GM19240 (cell line): ENCODE measurements around the gene MRGPRD.

Experiments
- DNase-seq: peaks from one replicate; pipeline ENCODE4 v3.0.0; 2011; ENCODE audit warnings: low spot score; ENCODE audit not compliant: insufficient read length

Gene MRGPRD

GRCh38 chr11:68969386-68969785, 11.4 kb downstream of the MRGPRD start:
- no peak for DNase-seq

DNA sequence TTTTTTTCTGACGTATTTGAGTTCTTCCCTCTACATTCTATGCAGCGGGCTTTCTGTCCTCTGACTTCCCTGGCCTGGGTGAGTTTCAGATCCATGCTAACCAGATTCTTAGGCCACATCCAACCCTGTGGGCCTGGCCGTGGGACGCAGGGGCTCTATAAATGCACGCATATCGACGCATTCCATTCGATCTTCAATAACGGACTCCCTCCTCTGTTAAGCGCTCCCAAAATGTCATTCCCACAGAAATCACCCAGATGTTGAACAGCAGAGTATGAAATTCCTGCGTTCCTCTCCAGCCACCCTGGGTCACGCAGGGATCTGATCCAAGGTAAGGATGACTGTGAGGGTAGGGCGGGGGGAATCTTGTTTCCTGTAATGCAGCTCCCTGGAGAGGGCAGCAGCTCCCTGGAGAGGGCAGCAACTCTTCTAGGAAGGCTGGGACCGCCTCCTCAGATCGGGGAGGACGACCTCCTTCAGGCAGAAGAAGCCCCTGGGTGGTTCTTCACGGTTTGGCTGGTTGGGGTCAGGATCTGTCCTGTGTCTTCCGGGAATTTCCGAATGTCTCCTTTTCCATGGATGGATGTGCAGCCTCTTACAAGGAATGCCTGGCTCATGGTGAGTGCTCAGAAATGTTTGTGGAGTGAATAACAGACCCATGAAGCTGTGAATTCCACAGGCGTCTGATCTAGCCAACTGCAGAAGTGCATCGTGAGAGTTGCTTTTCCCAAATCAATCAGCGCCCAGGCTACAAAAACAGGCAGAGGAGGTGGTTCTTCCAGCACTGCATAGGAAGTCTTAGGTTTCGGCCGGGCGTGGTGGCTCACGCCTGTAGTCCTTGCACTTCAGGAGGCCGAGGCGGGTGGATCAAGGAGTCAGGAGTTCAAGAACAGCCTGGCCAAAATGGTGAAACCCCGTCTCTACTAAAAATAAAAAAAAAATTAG, 12.2 kb downstream of the MRGPRD start:
- DNase-seq = no peak

DNA sequence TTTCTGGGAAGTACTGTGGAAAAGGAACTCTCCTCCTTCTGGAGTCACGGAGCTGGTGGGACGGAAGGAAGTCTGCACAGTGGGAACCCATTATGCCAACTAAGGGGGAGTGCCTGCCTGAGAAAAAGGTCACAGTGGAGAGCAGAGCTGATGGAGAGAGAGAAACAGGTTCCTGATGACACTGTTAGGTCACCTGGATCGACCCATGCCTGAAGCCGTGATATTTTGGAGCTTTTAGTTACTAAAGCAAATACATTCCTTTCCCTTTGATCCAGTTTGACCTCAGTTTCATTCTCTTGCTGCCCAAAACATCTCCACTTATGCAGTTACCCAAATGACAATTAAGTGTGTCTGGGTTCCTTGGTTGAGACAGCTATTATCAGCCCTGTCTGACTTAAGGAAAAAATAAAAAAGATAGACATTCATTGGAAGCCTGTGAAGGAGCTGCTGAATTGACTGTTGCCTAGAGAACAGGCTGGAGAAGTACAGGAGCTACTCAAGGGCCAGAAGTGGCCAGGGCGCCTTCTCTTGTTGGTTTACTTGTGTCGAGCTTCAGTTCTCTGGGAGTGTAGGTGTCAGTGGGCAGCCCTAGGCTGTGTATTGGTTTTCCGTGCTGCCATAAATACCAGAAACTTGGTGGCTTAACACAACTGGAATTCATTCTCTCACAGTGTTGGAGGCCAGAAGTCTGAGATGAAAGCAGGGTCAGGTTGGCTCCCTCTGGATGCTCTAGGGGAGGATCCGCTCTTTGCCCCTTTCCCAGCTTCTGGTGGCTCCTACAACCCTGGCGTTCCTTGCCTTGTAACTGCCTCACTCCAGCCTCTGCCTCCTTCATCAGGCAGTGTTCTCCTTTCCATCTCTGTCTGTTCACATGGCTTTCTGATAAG, 13.6 kb downstream of the MRGPRD start:
- DNase-seq = no peak

DNA sequence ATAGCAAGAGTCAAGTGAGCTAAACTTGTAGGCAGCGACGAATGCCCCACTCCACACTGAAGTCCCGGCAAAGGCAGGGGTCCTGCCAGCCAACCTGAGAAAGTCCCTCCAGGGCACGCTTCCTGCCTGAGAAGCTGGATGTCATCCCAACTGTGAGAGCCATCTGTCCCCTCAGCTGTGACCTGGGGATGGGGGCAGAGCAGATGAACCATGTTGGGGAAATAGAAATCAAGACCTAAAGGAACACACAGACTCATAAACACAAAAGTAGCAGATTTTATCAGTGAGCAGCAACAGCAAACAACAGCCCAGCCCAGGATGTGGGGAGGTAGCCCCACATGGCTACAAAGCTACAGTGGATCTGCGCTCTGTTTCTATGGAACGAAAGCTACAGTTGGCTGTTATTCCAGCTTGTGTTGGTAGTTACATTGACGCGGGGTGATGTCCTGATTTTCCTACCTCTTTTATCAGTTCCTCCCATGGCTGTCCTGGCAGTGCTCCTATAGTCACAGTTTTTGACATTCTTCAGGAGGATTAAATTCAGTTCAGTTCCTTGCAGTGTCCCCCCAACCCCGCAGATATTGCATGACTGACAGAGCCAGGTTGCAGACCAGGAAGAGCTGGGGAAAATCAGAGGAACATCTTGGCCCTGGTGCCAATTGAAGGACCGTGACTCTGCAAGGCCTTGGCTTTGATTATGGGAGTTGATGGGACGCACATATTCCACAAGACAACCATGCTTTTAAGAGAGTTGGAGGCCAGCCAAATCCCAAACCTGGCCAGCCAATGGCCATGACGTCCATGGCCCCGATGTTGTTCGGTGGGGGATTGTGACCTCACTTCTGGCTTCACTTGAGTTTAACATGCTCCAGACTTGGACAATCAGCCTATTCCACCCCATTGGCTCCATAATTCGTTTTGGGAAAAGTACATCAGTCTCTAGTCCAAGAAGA, 14.6 kb downstream of the MRGPRD start:
- no peak for DNase-seq

DNA sequence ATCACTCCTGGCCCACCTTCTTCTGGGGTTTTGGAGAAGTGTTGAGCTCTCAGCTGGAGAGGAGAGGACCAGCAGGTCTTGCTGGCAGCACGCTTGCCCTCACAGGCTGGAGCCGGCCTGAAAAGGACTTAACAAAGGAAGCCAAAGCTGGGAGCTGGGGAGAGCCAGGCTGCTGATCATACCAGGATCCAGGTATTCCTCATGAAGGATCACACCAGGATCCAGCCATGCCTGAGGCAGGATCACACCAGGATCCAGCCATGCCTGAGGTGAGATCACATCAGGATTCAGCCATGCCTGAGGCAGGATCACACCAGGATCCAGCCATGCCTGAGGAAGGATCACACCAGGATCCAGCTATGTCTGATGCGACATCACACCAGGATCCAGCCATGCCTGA, 17.0 kb downstream of the MRGPRD start:
- DNase-seq = no peak

DNA sequence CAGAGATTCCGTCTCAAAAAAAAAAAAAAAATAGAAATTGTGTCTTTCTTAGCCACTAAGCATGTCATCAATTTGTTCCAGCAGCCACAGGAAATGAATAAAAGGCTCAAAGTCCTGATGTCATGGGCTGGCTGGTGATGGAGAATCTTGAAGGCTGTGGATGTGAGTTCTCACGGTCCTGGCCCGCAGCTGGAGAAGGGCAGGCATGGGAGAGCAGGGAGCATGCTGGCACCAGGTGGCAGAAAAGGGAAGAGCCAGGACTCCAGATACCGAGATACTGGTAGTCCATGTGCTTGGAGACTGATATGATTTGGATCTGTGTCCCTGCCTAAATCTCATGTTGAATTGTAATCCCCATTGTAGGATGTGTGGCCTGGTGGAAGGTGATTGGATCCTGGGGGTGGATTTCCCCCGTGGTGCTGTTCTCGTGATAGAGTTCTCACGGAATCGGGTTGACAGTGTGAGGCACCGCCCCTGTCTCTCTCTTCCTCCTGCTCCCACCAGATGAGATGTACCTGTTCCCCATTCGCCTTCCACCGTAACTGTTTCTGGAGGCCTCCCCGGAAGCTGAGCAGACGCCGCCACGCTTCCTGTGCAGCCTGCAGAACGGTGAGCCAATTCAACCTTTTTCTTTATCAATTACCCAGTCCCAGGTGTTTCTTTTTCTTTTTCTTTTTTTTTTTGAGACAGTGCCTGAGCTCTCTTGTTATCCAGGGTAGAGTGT, 18.1 kb downstream of the MRGPRD start:
- no peak for DNase-seq

DNA sequence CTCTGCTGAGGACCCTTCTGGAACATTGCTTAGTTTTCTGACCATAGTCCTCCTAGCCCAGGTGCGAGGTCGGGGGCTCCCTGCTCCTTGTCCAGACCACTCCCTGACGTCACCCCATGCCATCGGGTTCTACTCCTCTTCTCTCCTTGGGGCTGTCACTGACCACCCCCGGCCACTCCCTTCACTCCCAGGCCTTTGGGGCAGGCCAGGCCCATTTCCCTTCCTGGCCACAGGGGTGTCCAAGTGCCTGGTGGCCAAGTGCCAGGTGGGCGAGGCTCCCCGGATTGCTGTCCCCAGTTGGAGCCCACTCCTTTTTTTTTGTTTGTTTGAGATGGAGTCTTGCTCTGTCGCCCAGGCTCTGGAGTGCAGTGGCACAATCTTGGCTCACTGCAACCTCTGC, 19.5 kb downstream of the MRGPRD start:
- DNase-seq = no peak

DNA sequence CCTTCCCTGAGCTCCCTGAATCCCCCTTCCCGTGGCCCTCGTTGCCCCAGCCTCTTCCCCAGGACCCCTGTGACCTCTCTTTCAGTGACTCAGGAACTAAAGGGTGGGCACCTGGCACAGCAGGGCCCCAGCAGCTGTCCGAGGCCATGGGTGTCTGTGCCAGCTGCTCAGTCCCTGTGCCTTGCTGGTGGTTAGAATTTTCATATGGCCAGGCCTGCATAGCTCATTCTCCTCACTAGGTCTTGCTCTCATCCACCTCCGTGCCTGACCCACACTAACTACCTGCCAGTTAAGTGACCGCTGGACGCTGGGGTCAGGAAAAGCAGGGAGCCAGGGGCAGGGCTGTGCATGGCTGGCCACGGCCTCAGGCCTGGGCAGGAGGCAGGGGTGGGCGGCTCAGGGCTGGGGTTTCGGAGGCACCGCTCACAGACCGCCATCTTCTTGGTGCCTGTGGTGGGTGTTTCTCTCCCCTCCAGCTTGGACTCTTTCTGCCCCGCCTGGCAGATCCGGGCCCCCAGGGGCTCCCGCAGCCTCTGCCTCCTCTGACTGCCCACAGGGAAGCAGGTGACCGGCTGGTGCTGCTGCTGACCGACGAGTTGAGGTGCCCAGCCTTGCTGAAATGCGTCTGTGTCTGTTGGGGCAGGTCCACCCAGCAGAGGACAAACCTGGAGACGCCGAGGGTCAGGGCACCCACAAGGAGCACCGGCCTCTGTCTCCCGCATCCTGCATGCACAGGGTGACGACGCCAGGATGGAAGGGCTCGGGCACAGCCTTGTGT, 20.3 kb downstream of the MRGPRD start:
- DNase-seq = no peak

DNA sequence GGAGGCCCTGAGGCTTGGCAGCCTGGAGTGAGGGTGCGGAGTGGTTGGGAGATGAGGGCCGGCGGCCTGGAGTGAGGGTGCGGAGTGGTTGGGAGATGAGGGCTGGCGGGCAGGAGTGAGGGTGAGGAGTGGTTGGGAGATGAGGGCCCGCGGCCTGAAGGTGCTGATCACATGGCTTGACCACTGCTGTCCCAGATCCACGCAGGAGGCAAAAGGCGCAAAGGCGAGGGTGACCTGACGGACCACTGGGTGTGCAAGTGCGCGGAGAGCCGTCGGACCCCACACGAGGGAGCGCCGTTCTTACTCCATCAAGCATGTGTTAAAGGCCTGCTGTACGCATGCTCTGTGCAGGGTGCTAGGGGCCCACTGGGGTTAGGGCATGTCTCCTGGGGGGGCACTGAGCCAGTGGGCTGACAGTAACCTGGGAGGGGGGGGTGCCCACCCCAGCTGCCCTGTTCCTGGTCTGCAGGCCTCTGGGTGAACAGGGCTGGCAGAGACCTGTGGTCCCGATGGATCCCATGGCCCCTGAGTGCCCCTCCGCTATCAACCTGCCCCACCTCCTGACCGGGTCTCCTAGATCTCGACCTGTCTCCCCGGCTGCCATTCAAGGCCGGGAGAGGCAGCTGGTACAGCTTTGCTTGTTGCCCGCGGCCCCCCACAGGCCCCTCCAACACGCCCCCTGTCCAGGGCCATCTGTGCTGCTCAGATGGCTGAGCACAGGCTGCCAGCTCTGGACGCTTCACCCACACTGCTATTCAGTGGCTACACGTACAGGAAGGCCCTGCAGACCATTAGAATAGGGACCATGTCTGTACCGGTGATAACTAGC, 21.1 kb downstream of the MRGPRD start:
- DNase-seq = no peak

GRCh38 chr11:68958211-68958610, 22.6 kb downstream of the MRGPRD start:
- no peak for DNase-seq

DNA sequence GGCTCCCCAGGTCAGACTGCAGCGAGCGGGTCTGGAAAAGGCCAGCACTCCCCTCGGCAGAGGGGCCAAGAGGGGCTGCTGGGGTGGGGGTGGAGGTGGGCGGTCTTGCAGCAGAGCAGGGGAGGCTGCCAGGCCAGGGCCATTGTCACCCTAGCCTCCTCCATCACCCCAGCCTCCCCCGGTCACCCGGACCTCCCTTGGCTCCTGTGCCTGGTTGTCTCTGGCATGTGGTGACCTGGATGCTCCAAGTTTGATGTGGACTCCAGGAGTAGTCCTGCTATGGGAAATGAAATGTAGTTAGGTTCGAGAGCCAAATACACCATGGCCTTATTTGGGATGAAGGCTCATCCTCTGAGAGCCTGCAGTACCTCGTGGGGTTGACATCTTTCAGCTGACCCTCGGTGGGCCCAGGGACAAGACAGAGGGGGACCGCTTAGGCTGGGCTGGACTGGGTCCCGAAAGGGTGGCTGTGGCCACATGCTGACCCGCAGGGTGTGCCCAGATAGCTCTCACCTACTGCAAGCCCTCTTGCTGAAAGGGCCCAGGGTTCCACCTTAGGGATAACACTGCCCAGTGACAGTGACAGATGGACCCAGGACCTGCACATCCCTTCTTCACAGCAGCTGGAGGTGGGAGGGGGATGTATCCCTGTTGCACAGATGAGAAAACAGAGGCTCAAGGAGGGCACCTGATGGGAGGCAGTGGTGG, 24.1 kb downstream of the MRGPRD start:
- no peak for DNase-seq

- no peak for DNase-seq
These were observed 24.6 kb downstream of the MRGPRD start for GRCh38 chr11:68956142-68956541.

- no peak for DNase-seq
These were observed 25.2 kb downstream of the MRGPRD start for GRCh38 chr11:68955607-68955958.

GRCh38 chr11:68954836-68955606, 25.8 kb downstream of the MRGPRD start:
- no peak for DNase-seq

- no peak for DNase-seq
These were observed 30.0 kb downstream of the MRGPRD start for GRCh38 chr11:68950762-68951161.

GRCh38 chr11:68950270-68950669, 30.5 kb downstream of the MRGPRD start:
- DNase-seq = no peak

DNA sequence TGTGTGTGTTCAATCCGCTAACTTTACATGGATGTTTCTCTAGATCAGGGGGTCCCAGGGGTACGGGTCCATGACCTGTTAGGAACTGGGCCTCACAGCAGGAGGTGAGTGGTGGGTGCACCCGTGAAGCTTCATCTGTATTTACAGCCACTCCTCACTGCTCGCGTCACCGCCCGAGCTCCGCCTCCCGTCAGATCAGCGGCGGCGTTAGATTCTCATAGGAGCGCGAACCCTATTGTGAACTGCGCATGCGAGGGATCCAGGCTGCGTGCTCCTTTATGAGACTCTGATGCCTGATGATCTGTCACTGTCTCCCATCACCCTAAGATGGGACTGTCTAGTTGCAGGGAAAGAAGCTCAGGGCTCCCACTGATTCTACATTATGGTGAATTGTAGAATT, 31.9 kb downstream of the MRGPRD start:
- no peak for DNase-seq

GRCh38 chr11:68948496-68948895, 32.3 kb downstream of the MRGPRD start:
- no peak for DNase-seq
